ENCODE results near the gene TRPM2. TPM values are rescaled to one million over a fixed set of nuclear protein-coding genes. Genes with fewer than 3 reads are reported as not detected.

TRPM2 gene
- total and polyA plus RNA-seq, 10 of the 15 experiments (the other 5 are each of a cell fraction or from before 2014, with no cell fraction given): 0.03 to 9.1 (median 2.6) TPM

GRCh38 chr21:44471996-44472395 lies 118.6 kb downstream of the TRPM2 start:
- no peak overlapping the region for H3K9ac ChIP-seq (ENCODE audit: control insufficient read depth, insufficient read depth, low read length)
- intact Hi-C loops (cut with micrococcal nuclease; ENCODE audit: unreplicated experiment) (no loop called here), in situ Hi-C loops (cut with MboI) (no loop called here)
- BruUV-seq (replicated peaks): no TSS peak
- RAD21 ChIA-PET (ENCODE audit: unreplicated experiment): no interaction called here
- no peak overlapping the region for H3K4me2 ChIP-seq (ENCODE audit: control insufficient read depth, insufficient read depth)
- WGBS (ENCODE audit: insufficient coverage, insufficient replicate concordance, low lambda C conversion rate, missing lambda C conversion rate): 27% methylated on average over 6 of the region's 6 CpGs
- no peaks in the 10 kb centered on the region for H4K20me1 ChIP-seq (ENCODE audit: control insufficient read depth, insufficient read depth)
- H3K9me3 ChIP-seq (replicated peaks; ENCODE audit: control insufficient read depth, insufficient read depth, low read length): no peaks in the 10 kb centered on the region
- no peaks in the 10 kb centered on the region for H3K4me1 ChIP-seq (ENCODE audit: control insufficient read depth, insufficient read depth, low read length)
- SMC1A ChIA-PET (ENCODE audit: uncharacterized antibody, unreplicated experiment): no interaction called here
- no peak overlapping the region for H3K27ac ChIP-seq (ENCODE audit: control insufficient read depth, insufficient read depth)
- ATAC-seq: no peak
- no peak for DNase-seq (ENCODE audit: low read depth, low spot score)
- TF ChIP-seq ZNF384 (IDR thresholded peaks at IDR 0.05; ENCODE audit: borderline replicate concordance, low read depth, low read length) (no peak), ESRRA (IDR thresholded peaks at IDR 0.05; ENCODE audit: low read length) (no peak), CREB1 (IDR thresholded peaks at IDR 0.05; ENCODE audit: low read depth) (no peak), IRF4 (IDR thresholded peaks at IDR 0.05; ENCODE audit: low read depth, low read length) (no peak), CHD2 (IDR thresholded peaks at IDR 0.05; ENCODE audit: borderline replicate concordance, low read depth, low read length) (no peak)
- FAIRE-seq: no peak
- CTCF ChIA-PET: no interaction called here
- H3K27me3 ChIP-seq (replicated peaks in 1 of 2; ENCODE audit: control insufficient read depth in 2 of 2, insufficient read depth in 2 of 2, low read length in 1 of 2): no peaks in the 10 kb centered on the region; a peak in 2 of 4 replicates
- no peak overlapping the region for H2AFZ ChIP-seq (ENCODE audit: control insufficient read depth, low read depth, low read length)
- POLR2A ChIA-PET: no interaction called here
- no peaks in the 10 kb centered on the region for H3K79me2 ChIP-seq (ENCODE audit: control insufficient read depth, insufficient read depth, low read length)
- H3K36me3 ChIP-seq (ENCODE audit: control insufficient read depth in 2 of 2, insufficient read depth in 2 of 2, low read length in 1 of 2): no peaks in the 10 kb centered on the region
- no peak overlapping the region for H3K4me3 ChIP-seq

GRCh38 chr21:44473915-44474555 lies 120.6 kb downstream of the TRPM2 start:
- H3K9me3 ChIP-seq (replicated peaks; ENCODE audit: control insufficient read depth, insufficient read depth, low read length): no peaks in the 10 kb centered on the region
- no TSS peak for BruUV-seq (replicated peaks)
- H3K4me1 ChIP-seq (ENCODE audit: control insufficient read depth, insufficient read depth, low read length): no peaks in the 10 kb centered on the region
- H2AFZ ChIP-seq (ENCODE audit: control insufficient read depth, low read depth, low read length): no peak overlapping the region
- in situ Hi-C loops (cut with MboI) (no loop called here), intact Hi-C loops (cut with micrococcal nuclease; ENCODE audit: unreplicated experiment) (no loop called here)
- no peaks in the 10 kb centered on the region for H4K20me1 ChIP-seq (ENCODE audit: control insufficient read depth, insufficient read depth)
- no peak overlapping the region for H3K27ac ChIP-seq (ENCODE audit: control insufficient read depth, insufficient read depth)
- no peaks in the 10 kb centered on the region for H3K79me2 ChIP-seq (ENCODE audit: control insufficient read depth, insufficient read depth, low read length)
- FAIRE-seq (no peak), DNase-seq (ENCODE audit: low read depth, low spot score) (no peak), ATAC-seq (no peak)
- CTCF ChIA-PET: interaction anchor here (1.5 kb wide), 1 partner anchor 14 kb away, joined by 3 read pairs; no protein-coding TSS in a partner anchor
- H3K36me3 ChIP-seq (ENCODE audit: control insufficient read depth in 2 of 2, insufficient read depth in 2 of 2, low read length in 1 of 2): no peaks in the 10 kb centered on the region
- RAD21 ChIA-PET (ENCODE audit: unreplicated experiment): no interaction called here
- POLR2A ChIA-PET: no interaction called here
- SMC1A ChIA-PET (ENCODE audit: uncharacterized antibody, unreplicated experiment): no interaction called here
- no peak overlapping the region for H3K4me3 ChIP-seq
- H3K9ac ChIP-seq (ENCODE audit: control insufficient read depth, insufficient read depth, low read length): no peak overlapping the region
- H3K4me2 ChIP-seq (ENCODE audit: control insufficient read depth, insufficient read depth): no peak overlapping the region
- H3K27me3 ChIP-seq (replicated peaks in 1 of 2; ENCODE audit: control insufficient read depth in 2 of 2, insufficient read depth in 2 of 2, low read length in 1 of 2): no peaks in the 10 kb centered on the region; a peak in 2 of 4 replicates
- WGBS (ENCODE audit: insufficient coverage, insufficient replicate concordance, low lambda C conversion rate, missing lambda C conversion rate): 47% methylated on average over 19 of the region's 19 CpGs
- TF ChIP-seq SUPT20H (IDR thresholded peaks at IDR 0.05; ENCODE audit: borderline replicate concordance, control insufficient read depth, low read depth, low read length) (no peak), LARP7 (IDR thresholded peaks at IDR 0.05) (no peak)
